ENCODE data around the gene MUC6. TPM values are rescaled to one million over a fixed set of nuclear protein-coding genes. Genes with fewer than 3 reads are reported as not detected.

The MUC6 gene
- total and polyA plus RNA-seq, 3 donors from 2014 or later, result 0.16 to 1.5 (median 0.19) TPM

- intact Hi-C loops (cut with DNase I; ENCODE audit: low total_unique reads), result no loop called here
- Histone ChIP-seq H3K9me3 (no peaks in the 10 kb centered on the region), H3K4me3 (no peak overlapping the region), H3K27ac (no peak overlapping the region), H3K36me3 (ENCODE audit: low read depth, missing control alignments) (no peaks in the 10 kb centered on the region), H3K27me3 (no peaks in the 10 kb centered on the region), H3K4me1 (no peaks in the 10 kb centered on the region)
- 72 to 77% methylated on average over 7 to 13 of the region's 13 CpGs for WGBS, 2 donors
- TF ChIP-seq POLR2A (IDR thresholded peaks at IDR 0.05) (no peak), CTCF (IDR thresholded peaks at IDR 0.05) (no peak)
- no peak for DNase-seq
Measured at GRCh38 chr11:1049431-1049891, 12.9 kb upstream of the MUC6 start.

DNA sequence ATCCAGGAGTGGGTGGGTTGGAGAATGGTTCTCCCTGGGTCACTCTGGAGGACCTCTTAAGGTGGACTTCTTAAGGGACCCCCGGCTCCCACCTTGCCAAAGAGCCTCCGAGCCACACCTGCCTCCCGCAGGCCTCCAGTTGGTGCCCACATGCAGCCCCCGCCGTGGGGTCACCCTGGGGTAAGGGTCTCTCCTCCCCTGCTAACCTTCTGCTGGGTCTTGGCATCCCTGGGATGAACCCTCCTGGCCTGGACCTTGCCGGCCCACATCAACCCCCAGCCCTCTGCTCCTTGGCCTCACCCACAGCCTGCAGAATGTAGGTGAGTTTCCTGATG is 12.5 kb upstream of the MUC6 start:
- DNase-seq, result no peak
- no peaks in the 10 kb centered on the region for H3K36me3 ChIP-seq (ENCODE audit: low read depth, missing control alignments)
- no peaks in the 10 kb centered on the region for H3K9me3 ChIP-seq
- TF ChIP-seq CTCF (IDR thresholded peaks at IDR 0.05), result no peak
- no peak for TF ChIP-seq POLR2A (IDR thresholded peaks at IDR 0.05)
- H3K27ac ChIP-seq, result no peak overlapping the region
- no peaks in the 10 kb centered on the region for H3K4me1 ChIP-seq
- H3K4me3 ChIP-seq, result no peak overlapping the region
- H3K27me3 ChIP-seq, result no peaks in the 10 kb centered on the region
- intact Hi-C loops (cut with DNase I; ENCODE audit: low total_unique reads), result no loop called here
- 89 to 100% methylated on average over 1 to 6 of the region's 6 CpGs for WGBS, 2 donors

DNA sequence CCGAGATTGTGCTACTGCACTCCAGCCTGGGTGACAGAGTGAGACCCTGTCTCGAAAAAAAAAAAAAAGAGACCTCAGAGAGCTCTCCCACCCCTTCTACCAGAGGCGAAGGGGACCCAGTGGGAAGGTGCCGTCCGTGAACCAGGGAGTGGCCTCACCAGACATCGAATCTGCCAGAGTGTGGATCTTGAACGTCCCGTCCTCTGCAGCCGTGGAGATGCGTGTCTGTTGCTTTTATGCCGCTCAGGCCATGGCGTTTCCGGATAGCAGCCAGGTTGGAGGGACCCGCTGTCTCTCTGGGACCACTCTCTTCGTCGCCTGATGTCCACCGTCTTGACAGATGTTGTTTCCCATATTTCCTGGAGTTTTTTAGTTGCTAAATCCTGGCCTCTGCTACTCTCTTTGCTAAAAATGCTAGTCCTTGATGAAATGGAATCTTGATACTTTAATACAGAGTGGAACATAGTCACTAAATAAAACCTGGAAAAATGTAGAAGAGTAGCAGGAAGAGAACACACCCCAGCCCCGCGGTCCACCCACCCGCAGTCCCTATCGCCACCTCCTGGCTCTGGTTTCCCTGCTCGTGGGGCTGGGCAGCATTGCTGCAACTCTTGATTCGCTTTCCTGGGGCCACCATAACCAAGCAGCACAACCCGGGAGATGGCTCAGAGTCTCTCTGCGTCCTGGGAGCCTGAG is 12.0 kb upstream of the MUC6 start:
- DNase-seq, result no peak
- 74 to 79% methylated on average over 18 to 25 of the region's 25 CpGs for WGBS, 2 donors
- H3K36me3 ChIP-seq (ENCODE audit: low read depth, missing control alignments), result no peaks in the 10 kb centered on the region
- H3K4me3 ChIP-seq, result no peak overlapping the region
- TF ChIP-seq CTCF (IDR thresholded peaks at IDR 0.05) (no peak), POLR2A (IDR thresholded peaks at IDR 0.05) (no peak)
- H3K27me3 ChIP-seq, result no peaks in the 10 kb centered on the region
- H3K4me1 ChIP-seq, result no peaks in the 10 kb centered on the region
- no peaks in the 10 kb centered on the region for H3K9me3 ChIP-seq
- H3K27ac ChIP-seq, result no peak overlapping the region
- intact Hi-C loops (cut with DNase I; ENCODE audit: low total_unique reads), result no loop called here

- Histone ChIP-seq H3K27me3 (no peaks in the 10 kb centered on the region), H3K9me3 (no peaks in the 10 kb centered on the region), H3K4me3 (no peak overlapping the region), H3K4me1 (no peaks in the 10 kb centered on the region), H3K36me3 (ENCODE audit: low read depth, missing control alignments) (no peaks in the 10 kb centered on the region), H3K27ac (no peak overlapping the region)
- 70 to 76% methylated on average over 18 to 22 of the region's 22 CpGs for WGBS, 2 donors
- intact Hi-C loops (cut with DNase I; ENCODE audit: low total_unique reads), result no loop called here
- TF ChIP-seq CTCF (IDR thresholded peaks at IDR 0.05) (no peak), POLR2A (IDR thresholded peaks at IDR 0.05) (no peak)
- DNase-seq, result no peak
Measured at GRCh38 chr11:1047595-1048156, 11.2 kb upstream of the MUC6 start.

DNA sequence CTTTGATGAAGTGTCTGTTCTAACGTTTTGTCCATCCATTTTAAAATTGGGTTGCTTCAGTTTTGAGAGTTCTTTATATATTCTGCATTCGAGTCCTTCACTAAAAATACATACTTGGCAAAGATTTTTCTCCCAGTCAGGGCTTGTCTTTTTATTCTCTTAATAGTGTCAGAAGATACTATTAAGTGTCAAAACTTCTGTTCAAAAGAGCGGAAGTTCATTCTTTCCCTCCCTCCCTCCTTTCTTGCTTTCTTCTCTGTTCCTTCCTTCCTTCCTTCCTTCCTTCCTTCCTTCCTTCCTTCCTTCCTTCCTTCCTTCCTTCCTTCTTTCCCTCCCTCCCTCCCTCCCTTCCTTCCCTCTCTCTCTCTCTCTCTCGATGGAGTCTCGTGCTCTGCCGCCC is 7.6 kb upstream of the MUC6 start:
- no peaks in the 10 kb centered on the region for H3K9me3 ChIP-seq
- 74 to 84% methylated on average over 6 of the region's 6 CpGs for WGBS, 2 donors
- TF ChIP-seq POLR2A (IDR thresholded peaks at IDR 0.05) (no peak), CTCF (IDR thresholded peaks at IDR 0.05) (no peak)
- H3K4me1 ChIP-seq, result no peaks in the 10 kb centered on the region
- no peaks in the 10 kb centered on the region for H3K27me3 ChIP-seq
- H3K36me3 ChIP-seq (ENCODE audit: low read depth, missing control alignments), result no peaks in the 10 kb centered on the region
- DNase-seq, result no peak
- H3K4me3 ChIP-seq, result no peak overlapping the region
- intact Hi-C loops (cut with DNase I; ENCODE audit: low total_unique reads), result no loop called here
- H3K27ac ChIP-seq, result no peak overlapping the region

Data from testis (tissue), 3 donors.